ENCODE results near the gene GGNBP2. TPM values are rescaled to one million over a fixed set of nuclear protein-coding genes. Genes with fewer than 3 reads are reported as not detected.

The GGNBP2 gene
- total RNA-seq, 1 experiment from 2014 or later: 60.1 TPM

DNA sequence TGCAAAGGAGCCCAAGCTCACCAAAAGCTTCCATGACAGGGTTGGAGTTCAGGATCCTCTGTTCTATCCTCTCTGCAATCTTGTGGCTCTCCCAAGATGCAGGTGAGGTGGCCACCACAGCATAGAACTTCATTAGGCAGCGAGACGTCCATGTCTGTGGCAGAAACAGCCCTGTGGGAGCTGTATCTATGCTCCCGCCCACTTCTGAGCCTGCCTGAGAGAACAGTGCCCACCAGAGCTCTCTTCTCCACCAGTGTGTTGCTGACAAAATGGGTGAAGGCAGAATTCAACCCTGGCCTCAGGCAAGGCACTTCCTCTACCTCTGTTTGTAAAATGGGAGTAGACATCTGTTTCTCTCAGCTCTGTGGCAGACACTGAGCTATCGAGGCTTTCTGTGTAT lies 28.9 kb upstream of the GGNBP2 start:
- no peak for DNase-seq (ENCODE audit: low read depth)

DNA sequence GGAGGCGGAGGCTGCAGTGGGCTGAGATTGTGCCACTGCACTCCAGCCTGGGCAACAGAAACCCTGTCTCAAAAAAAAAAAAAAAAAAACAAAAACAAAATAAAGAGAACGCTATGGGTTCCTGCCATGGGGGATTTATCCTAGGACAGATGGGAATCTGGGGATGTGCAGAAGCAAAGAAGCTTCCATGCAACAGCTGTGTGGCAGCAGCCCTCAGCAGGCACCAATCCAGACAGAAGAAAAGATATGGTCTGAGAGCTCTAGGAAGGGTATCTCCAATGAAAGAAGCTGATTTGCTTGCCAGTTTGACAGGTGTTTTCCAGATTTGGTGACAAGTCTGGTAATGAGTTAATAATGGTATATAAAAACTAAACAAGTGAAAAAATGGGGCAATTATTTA lies 21.6 kb upstream of the GGNBP2 start:
- DNase-seq (ENCODE audit: low read depth): no peak

DNA sequence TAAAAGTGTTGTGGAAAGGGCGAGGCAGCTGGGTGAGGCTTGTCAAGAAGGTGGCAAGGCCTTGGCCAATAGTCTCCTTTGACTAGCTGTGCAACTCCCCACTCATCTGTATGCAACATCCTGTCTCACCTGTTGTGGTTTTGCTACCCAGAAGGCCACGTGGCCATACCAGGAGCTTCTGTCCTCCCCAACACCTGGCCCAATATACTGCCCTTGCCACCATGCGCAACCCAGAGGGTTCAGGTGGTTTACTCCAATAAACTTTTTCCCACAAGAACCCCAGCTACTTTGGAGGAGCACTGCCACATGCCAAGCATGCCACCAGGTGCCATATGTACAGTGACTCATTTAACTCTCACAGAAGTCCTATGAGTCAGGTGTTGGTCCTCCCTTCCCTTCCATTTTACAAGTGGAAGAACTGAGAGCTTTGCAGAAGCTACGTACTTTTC lies 20.3 kb upstream of the GGNBP2 start:
- peak; percentile 25 for DNase-seq (ENCODE audit: low read depth)

DNA sequence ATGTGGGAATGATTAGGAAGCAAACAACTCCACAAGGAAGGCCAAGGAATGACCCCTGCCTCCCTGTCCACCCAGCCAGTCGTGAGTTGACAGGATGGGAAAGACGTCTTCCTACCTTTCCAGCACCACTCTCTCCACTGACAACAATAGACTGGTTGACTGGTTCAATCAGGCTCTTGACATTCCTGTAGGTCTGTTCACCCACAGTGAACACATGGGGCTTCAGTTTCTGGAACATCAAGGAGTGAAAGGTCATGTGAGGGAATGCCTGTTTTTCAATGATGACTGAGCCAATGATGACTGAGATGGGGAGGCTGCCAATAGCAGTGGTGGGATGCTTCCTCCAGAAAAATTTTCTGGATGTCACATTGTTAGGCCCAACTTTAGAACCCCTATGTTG lies 19.6 kb upstream of the GGNBP2 start:
- peak; percentile 23 for DNase-seq (ENCODE audit: low read depth)

DNA sequence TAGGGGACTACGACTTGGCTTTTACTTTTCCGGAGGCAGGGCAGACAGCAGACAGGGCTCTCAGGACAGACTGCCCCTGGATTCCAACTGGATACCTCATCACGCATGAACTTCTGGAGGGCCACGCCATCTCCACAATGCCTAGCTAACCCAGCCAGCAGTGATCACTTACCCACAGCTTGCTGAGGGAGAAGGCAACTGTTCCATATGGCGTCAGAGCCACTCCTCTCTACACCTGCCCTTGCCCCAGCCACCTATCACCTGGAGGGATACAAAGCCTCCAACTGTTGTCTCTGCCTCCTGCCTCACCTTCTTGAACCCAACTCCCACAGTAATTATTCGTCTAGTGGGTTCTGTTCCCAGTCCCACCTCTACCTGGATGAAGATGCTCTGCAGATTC lies 18.8 kb upstream of the GGNBP2 start:
- no peak for DNase-seq (ENCODE audit: low read depth)

DNA sequence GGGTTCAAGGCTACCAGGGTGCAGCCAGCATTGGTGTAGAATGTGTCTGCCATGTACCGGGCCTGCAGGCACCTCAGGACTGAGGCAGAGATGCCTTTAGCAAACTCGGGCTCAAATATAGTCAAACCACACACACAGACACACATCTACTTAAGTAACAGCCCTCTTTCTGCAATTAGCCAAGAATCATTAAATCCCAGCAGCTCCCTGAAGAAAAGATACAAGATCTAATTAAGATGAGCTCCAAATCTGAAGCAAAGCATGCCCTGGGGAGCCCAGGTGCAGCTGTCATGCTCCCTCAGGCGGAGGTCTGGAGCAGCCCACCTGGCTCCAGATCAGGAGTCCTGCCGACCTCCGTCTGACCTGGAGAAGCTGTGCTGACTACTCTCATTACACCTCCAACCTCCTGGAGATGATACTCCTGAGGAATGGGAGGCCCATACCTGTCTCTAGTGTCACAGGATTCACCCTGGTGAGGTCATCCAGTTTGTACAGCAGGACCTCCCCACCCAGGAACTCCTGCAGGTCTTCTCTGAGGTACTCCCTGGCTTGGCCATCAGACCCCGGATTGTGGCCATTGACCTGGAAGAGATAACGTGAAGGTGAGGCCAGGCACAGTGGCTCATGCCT lies 17.0 kb upstream of the GGNBP2 start:
- DNase-seq (ENCODE audit: low read depth): no peak

DNA sequence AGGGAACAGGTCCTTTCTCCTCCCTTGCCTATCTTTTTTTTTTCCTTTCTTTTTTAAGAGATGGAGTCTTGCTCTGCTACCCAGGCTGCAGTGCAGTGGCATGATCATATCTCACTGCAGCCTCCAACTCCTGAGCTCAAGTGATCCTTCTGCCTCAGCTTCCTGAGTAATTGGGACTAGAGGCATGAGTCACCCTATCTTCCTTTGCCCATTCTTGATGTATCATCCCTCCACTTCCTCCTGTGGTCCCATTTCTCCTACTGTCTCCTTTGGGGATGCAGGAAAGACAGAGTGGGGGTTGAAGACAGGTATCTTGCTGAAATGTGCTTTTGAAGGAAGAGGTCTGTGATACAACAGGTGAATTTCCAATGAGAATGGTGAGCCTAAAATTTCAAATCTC lies 15.6 kb upstream of the GGNBP2 start:
- peak; percentile 73 for DNase-seq (ENCODE audit: low read depth)

DNA sequence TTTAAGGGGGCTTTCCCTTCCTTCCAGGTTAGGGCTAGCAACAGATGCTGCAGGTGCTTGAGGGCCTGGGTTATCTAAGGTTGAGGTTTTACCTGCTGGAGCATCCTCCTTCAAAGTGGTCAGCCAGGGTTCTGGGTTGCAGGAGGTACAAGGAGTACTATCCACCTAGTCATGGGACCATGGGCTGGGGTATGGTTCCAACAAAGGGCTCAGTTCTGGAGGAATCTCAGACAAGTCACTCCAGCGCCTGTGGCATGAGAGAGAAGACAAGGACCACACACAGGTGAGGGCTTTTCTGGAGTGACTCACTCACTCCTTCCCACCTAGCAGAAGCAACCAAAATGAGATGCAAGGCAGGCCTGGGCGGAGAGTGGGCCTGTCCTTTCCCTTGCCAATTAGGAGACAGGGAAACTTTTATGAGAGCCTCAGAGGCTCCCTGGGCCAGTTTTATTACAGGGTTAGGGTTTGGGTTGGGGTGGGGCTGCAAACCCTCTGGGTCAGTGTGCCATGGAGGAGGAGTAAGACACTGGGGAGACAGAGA lies 12.2 kb upstream of the GGNBP2 start:
- no peak for DNase-seq (ENCODE audit: low read depth)

DNA sequence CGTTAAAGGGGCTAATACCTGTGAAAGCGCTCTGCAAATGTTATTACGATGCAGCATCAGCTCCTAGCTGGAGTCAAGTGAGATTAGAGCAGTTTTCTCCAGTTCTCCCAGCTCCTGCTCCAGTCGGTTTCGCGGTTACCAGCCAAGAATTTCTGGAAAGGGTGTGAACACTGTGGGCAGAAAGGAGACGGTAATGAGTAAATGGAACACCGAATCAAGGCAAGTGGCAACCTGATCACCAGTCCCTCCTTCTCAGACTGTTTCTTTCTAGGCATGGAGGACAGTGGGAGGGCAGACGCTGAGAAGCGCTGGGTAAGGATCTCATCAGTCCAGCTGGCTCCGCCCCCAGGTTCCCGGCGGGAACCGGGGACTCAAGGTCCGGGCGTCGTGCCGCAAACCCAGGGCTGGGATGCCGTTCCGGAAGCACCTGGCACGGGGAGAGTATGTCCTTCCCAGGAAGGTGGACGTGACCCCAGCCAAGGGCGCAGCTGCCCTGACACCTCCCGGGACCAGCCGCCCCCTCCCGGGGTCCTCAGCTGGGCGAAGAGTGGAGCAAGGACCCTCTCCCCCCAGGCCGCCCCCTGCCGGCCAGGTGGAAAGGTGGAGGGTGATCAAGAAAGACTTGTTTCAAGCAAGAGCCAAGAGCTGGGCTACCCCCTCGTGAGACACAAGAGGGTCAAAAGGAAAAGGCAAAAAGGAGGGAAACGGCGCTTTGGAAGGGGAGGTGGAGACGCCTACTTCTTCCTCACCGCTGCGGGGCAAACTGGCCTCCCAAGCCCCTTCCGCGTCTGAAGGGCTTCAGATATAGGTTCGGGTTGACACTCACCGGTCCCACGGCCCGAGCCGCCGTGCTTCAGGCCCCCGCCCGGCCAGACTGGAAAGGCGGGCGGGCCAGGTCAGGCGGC lies 10.5 kb upstream of the GGNBP2 start:
- DNase-seq (ENCODE audit: low read depth): peak; percentile 58

DNA sequence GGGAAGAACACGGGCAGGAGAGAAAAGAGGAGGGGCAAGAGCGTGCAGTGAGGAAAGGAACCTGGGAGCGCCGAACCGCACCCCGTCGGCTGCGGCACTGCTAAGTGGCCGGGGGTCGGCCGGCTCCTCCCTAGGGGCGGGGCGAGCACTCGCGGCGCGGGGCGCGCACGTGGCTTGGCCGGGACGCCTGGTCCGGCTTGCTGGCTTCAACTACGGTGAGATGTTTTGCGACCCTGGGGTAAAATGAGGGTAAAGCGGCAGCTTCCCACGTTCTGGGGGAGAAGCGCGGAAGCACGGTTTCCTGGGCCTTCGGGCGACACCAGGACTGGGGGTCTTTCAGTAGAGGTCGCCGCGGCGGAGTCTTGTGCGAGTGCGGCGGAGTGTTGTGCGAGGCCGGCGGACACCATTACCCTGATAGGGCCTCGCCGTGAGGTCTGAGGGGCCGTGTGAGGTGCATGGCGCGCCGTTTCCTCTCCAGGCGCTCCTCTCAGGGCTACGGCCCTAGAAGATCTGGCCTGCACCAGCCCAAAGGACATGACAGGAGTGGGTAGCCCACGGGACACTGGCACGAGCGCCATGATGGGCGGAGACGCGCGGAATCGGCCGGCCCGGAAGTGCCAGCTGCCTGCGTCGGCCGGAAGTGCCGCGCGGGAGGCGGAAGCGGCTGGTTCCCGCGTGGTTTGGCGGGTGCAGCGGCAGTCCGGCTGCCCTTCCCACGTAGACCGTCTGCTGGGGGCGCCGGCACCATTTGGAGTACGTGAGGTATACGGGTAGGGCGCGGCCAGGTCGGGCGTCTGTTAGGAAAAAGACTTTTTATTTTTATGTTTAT lies 9.7 kb upstream of the GGNBP2 start, which contains the start of the genes MYO19 and PIGW:
Gene MYO19 (minus strand): TSS at position 29 of the 829 bp plus-strand sequence. CDS start 2,330 bp downstream, outside the sequence.
Gene PIGW (plus strand): TSS at position 148 of the 829 bp plus-strand sequence. CDS start 2,115 bp downstream, outside the sequence.
- DNase-seq (ENCODE audit: low read depth): peak; percentile 81

DNA sequence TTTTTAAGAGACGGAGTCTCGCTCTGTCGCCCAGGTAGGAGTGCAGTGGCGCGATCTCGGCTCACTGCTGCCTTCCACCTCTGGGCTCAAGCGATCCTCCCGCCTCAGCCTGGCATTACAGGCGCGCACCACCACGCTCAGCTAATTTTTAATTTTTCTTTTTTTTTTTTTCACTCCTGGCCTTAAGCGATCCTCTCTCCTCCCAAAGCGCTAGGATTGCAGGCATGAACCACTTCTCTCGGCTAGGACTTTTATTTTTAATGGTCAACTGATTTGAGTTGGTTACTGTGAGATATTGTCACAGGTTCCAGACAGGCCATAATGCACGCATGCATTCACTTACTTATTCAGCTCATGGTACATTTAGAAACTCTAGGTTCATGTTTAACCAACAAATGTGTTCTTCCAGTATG lies 9.0 kb upstream of the GGNBP2 start:
- no peak for DNase-seq (ENCODE audit: low read depth)

DNA sequence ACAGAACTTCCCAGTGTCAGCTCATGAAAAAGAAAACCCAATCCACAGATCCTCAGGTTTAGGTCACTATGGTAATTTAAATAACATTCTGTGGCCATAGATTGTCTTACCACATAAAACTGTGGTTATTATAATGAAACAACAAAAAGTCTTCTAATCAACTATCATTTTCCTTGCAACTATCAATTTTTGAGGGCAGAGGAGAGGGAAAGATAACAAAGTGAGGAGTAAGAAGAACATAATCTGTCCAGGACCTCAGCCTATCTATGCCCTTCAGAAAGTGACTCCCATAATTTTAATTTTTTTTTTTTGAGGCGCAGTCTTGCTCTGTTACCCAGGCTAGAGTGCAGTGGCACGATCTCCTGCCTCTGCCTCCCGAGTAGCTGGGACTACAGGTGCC lies 4.0 kb upstream of the GGNBP2 start:
- no peak for DNase-seq (ENCODE audit: low read depth)

DNA sequence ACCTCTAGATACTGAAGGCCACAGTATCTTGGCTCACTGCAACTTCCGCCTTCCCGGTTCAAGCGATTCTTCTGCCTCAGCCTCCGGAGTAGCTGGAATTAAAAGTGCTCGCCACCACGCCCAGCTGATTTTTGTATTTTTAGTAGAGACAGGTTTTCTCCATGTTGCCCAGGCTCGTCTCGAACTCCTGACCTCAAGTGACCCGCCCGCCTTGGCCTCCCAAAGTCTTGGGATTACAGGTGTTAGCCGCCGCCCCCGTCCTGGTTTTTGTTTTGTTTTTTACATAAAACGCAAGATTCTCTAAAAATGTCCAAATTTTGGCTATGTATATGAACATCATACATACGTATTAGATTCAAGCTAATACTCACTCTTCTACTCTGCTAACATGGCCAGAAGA lies 2.0 kb upstream of the GGNBP2 start:
- no peak for DNase-seq (ENCODE audit: low read depth)

DNA sequence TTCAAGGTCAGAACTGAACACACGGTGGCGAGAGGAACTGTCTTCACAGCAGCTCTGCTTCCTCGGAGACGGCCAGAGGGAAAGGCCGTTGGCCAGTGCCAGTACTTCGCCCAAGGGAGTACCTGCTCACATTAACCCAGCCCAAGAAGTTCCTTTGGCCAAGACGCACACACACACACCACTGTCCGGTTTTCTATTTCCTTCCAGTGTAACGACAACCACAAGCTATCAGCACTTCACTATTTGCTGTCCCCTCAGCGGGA lies 744 bp upstream of the GGNBP2 start:
- peak; percentile 57 for DNase-seq (ENCODE audit: low read depth)

DNA sequence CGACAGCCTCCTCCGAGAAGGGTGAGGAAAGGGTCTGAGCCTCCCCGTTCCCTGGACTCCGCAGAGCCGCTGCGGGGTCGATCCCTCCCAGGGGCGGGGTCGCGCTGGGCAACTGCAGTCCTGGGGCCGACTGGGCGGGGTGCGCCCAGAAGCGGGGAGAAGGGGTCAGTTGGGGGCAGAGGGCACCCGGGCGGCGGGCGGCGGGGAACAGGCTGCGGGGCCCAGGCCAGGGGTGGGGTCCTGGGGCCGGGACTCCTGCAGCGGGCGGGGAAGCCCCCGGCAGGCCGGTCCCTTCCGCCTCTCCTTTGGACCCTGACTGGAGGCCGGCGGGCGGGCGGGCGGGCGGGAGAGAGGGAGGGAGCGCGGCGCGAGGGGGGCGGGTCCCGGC lies 352 bp downstream of the GGNBP2 start:
- no peak for DNase-seq (ENCODE audit: low read depth)

DNA sequence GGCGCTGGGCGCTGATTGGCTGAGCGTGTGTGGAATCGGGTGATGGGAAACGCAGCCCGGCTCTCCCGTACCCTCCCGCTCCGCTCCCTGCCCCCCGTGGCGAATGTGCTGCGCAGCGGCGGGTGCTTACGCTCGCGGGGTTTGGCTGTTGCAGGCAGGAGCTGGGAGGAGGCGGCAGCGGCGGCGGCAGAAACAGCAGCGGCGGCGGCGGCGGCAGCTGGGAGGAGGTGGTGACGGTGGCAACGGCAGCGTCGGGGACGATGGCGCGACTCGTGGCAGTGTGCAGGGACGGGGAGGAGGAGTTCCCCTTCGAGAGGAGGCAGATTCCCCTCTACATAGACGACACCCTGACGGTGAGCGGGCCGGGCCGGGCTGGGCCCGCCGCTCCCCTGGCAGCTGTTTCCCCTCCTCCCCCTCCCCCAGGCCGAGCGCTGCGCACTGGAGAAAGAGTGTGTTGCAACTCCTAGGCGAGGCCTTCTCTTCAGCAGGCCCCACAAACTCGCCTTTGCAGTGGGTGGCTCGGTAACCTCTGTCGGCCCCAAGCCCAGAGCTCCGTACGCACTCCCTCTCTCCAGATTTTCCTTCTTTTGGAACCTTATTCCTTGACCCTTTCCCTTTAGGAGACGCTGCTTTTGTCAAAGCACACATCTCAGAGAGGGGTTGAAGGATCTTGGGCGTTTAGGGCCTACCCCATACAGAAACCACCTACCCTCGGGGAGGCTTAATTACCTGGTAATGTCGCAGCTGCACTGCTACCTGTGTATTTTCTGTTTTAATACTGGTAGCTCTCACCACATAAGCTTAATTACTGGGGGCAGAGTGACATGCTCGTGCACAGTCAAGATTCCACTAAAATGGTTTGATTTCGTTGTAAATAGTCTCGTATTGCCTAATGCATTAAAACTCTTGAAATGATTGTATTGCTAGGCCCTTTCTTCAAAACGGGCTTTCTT lies 1.0 kb downstream of the GGNBP2 start:
- DNase-seq (ENCODE audit: low read depth): peak; percentile 97

DNA sequence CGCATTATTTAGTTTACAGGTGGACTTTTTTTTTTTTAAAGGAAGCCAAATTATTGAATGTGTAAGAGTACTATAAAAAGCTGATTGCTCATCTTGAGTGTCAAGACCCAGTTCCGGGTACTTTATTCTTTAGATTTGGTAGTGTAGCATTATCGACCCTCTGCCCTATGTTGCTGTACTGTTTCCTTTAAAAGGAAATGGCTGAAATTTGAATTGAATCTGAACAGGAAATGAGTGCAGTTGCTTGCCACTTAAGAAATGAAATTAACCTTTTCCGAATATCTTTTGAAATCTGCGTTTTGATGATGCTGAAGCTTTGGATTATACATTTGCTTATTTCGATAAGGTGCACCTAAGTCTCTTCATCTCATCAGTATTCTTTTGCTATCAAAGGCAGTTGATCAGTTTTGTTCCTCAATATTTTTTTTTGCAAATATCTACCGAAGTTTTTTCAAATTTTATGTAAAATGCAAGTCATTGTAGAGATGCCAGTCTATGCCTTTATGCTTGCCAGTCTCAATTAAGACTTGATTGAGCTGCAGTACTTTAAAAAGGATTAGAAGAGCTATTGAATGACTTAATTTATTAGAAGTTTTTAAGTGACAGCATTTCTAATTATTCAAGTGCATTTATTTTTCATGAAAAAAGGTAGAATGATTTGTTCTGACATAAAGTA lies 1.8 kb downstream of the GGNBP2 start:
- DNase-seq (ENCODE audit: low read depth): no peak

DNA sequence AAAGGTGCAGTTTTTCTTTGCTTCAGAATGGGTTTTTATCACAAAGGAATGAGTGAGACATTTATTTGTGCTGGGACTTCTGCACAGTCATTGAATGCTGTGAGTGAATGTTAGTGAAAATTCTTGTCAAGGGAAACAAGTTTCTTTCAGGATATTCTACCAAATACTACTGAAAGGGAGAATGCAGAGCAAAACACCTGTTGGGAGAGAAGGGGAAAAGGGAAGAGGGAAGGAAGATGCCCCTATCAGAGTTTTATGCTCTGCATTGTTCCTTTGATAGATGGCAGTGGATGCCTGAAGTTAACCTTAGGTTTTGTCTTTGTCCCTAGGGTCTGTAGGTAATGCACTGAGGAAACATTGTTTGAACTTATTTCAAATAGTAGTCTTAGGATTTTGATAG lies 3.1 kb downstream of the GGNBP2 start:
- DNase-seq (ENCODE audit: low read depth): no peak

DNA sequence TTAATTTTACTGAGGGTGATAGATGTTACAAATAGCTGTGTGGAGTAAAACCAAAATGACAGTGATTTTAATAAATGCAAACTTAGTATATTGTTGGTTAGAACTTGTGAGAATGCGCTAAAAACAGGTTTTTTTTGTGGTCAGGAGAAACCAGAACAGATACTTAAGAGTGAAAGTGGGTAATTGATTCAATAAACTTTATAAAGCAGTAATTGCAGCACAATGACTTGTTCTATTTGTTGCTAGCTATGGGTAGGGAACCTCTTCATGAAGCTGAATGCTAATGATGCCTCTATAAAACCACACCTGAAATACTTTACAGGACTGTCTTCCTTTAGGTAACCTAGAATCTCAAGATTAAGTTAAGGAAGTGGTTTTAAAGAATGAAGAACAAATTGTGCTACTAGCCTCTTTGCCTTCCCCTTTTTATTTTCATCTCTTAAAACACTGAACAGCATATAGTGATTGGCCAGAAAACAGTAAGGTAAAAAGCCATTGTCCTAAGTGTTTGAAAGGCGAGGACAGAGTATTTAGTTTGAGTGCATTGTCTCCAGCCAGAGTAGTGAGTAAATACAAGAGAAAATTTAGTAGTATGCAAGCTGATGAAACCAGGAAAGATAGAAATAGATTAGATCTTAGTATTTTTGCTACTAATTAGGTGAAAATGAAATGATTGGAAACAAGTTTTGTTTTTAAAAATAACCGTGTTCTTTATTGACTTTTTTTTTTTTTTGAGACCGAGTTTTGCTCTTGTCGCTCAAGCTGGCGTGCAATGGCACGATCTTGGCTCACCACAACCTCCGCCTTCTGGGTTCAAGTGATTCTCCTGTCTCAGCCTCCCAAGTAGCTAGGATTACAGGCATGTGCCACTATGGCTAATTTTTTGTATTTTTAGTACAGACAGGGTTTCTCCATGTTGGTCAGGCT lies 6.0 kb downstream of the GGNBP2 start:
- no peak for DNase-seq (ENCODE audit: low read depth)

Measured in LHCN-M2 (cell line).